ENCODE results near the gene BCL7C. TPM values are rescaled to one million over a fixed set of nuclear protein-coding genes. Genes with fewer than 3 reads are reported as not detected.
A peak's percentile ranks its signal among the peaks of the same experiment; 100 is the strongest.
"Not testable (repeated sequence)": the region's sequence is repeated elsewhere in the genome, so short reads cannot be mapped to it uniquely, and the experiment has no call there.

BCL7C gene
- total RNA-seq: 10 to 100 TPM; 49.6 to 57.4 TPM
- polyA plus RNA-seq (ENCODE audit: insufficient read depth, low read depth, low replicate concordance): 40.2 TPM
- long read RNA-seq, donor 1, transcript BCL7C-201 (6 exons, 1,740 nt): major isoform, 39 of 40 reads
- long read RNA-seq, donor 1, partial matches to known transcripts: 0 of 40 reads
- long read RNA-seq, donor 1, other reads (novel, unspliced or antisense): 0 of 40 reads
- long read RNA-seq, donor 2, transcript BCL7C-201 (6 exons, 1,740 nt): major isoform, 10 of 36 reads
- long read RNA-seq, donor 2, partial matches to known transcripts: 24 of 36 reads
- long read RNA-seq, donor 2, other reads (novel, unspliced or antisense): 0 of 36 reads

DNA sequence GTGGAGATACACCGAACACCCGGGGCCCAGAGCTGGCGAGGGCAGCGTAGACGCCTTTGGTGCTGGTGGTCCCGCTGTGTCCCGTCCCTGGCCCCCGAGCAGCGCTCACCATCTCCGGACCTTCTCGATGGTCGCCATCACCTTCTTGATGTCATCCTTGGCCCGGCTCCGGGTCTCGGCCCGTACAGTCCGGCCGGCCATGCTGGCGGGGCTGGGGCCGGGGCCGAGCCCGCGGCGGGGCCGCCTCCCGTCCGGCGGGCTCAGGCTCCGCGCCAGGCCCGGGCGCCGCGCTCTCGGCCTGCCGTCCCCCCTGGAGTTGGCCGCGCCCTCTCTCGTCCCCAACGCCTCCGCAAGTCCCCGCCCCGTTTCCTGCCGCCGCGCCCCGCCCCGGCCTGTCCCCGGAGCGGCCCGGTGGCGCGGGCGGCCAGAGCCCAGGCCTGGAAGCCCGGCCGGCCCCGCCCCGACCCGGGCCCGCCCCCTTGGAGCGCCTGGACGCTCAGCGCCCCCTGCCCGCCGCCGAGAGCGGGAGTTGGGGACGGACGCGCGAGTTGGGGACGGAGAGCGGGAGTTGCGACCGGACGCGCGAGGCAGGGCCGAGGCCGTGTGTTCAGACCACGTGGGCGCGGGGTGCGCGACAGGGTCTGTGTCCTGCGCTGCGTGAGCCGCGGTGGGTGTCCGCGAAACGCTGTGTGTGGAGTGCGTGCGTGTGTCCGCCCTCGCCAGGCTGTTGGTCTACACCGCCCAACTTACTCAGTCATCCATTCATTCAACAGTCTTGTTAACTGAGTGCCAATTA lies at the start of gene BCL7C:
BCL7C (minus strand) TSS at position 334 of the 796 bp plus-strand sequence; CDS start at position 201, 133 bp downstream.
- Histone ChIP-seq H3K36me3 (ENCODE audit: low read depth, missing control alignments) (no peaks in the 10 kb centered on the region), H3K4me1 (peaks cover 31% of the 10 kb centered on the region), H3K4me3 (peak within 1 kb of the TSS; percentile 71 to 74), H3K27ac (peak within 1 kb of the TSS; percentile 72 to 89), H3K9me3 (no peaks in the 10 kb centered on the region), H3K27me3 (no peaks in the 10 kb centered on the region)
- TF ChIP-seq POLR2A (IDR thresholded peaks at IDR 0.05): no peak
- TF ChIP-seq, protein P1, sequence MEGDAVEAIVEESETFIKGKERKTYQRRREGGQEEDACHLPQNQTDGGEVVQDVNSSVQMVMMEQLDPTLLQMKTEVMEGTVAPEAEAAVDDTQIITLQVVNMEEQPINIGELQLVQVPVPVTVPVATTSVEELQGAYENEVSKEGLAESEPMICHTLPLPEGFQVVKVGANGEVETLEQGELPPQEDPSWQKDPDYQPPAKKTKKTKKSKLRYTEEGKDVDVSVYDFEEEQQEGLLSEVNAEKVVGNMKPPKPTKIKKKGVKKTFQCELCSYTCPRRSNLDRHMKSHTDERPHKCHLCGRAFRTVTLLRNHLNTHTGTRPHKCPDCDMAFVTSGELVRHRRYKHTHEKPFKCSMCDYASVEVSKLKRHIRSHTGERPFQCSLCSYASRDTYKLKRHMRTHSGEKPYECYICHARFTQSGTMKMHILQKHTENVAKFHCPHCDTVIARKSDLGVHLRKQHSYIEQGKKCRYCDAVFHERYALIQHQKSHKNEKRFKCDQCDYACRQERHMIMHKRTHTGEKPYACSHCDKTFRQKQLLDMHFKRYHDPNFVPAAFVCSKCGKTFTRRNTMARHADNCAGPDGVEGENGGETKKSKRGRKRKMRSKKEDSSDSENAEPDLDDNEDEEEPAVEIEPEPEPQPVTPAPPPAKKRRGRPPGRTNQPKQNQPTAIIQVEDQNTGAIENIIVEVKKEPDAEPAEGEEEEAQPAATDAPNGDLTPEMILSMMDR (IDR thresholded peaks at IDR 0.05): peak; percentile 30 to 46 (median 38)
- DNase-seq: peak; percentile 91
- intact Hi-C loops (cut with DNase I; ENCODE audit: low total_unique reads): no loop called here
- WGBS, 2 donors: 0 to 1% methylated on average over 7 to 79 of the region's 97 CpGs

DNA sequence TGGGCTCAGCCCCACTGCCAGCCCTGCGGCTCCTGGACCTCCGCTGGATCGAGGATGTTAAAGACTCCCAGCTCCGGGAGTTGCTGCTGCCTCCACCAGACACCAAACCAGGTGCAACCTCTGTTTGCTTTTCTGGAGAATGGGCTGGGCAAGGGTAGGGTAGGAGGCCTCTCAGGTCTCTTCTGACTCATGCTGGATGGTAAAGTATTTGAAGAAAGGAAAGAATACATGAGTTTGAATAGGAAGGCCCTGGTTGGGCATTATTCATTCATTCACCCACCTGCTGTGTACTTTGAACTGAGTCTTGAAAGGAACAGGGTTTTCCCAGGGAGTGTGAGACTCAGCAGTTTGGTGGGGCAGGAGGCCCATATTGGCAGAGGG lies 48.5 kb upstream of the BCL7C start:
- Histone ChIP-seq H3K27me3 (no peaks in the 10 kb centered on the region), H3K4me1 (peaks cover 15% of the 10 kb centered on the region), H3K4me3 (no peak overlapping the region), H3K9me3 (no peaks in the 10 kb centered on the region), H3K27ac (no peak overlapping the region), H3K36me3 (ENCODE audit: low read depth, missing control alignments) (no peaks in the 10 kb centered on the region)
- 58 to 90% methylated on average over 2 to 4 of the region's 4 CpGs for WGBS, 2 donors
- TF ChIP-seq POLR2A (IDR thresholded peaks at IDR 0.05): no peak
- TF ChIP-seq, protein P1 (IDR thresholded peaks at IDR 0.05): no peak
- DNase-seq: no peak
- intact Hi-C loops (cut with DNase I; ENCODE audit: low total_unique reads): no loop called here

DNA sequence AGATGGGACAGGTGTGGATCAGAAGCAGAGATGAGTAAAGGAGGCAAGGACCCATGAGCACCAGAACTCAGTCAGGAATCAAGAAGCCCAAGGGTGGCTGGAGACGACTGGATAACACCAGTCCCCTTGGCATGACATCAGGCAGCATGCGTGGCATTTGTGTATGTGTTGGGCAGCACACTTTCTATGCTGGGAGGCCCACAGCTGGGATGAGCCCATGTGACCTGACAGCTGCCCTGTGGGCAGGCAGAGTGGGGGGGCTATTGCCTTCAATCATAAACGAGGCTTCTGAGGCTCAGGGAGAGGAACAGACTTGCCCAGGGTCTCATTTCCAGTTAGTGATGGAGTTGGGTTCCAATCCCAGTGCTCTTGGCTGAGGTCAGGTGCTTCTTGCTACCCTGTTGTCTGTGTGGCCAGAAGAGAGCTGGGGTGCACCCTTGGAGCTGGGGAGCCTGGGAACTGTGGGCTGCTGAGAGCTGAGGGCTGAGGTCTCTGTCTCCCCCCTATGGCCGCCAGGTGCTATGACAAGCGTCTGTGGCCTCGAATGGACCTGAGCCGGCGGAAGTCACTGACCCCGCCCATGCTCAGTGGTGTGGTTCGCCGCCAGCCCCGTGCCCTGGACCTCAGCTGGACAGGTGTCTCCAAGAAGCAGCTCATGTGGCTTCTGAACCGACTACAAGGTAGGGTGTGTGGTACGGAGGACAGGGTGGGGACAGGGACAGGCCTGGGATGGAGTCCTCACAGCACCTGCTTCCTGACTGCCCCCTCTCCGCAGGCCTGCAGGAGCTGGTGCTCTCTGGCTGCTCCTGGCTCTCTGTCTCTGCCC lies 47.9 kb upstream of the BCL7C start:
- H3K36me3 ChIP-seq (ENCODE audit: low read depth, missing control alignments): no peaks in the 10 kb centered on the region
- H3K4me3 ChIP-seq: no peak overlapping the region
- WGBS, 2 donors: 24 to 49% methylated on average over 3 to 13 of the region's 15 CpGs
- peaks cover 15% of the 10 kb centered on the region for H3K4me1 ChIP-seq
- H3K27me3 ChIP-seq: no peaks in the 10 kb centered on the region
- no peaks in the 10 kb centered on the region for H3K9me3 ChIP-seq
- intact Hi-C loops (cut with DNase I; ENCODE audit: low total_unique reads): no loop called here
- TF ChIP-seq, protein P1 (IDR thresholded peaks at IDR 0.05): peak; percentile 57 to 85 (median 72)
- TF ChIP-seq POLR2A (IDR thresholded peaks at IDR 0.05): no peak
- peak; percentile 81 for DNase-seq
- no peak overlapping the region for H3K27ac ChIP-seq

DNA sequence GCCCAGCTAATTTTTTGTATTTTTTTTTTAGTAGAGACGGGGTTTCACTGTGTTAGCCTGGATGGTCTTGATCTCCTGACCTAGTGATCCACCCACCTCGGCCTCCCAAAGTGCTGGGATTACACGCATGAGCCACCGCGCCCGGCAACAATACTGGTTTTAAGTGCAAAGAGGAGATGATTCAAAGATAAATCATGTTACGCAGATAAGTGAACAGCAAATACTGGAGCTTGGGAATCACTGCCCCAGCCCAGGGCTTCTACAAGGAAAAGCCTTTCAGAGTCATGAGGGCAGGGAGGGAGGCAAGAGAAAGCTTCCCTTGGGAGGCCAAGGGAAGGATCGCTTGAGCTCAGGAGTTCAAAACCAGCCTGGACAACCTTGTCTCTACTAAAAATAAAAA lies 45.7 kb upstream of the BCL7C start:
- WGBS, 2 donors: 87 to 88% methylated on average over 8 of the region's 8 CpGs

DNA sequence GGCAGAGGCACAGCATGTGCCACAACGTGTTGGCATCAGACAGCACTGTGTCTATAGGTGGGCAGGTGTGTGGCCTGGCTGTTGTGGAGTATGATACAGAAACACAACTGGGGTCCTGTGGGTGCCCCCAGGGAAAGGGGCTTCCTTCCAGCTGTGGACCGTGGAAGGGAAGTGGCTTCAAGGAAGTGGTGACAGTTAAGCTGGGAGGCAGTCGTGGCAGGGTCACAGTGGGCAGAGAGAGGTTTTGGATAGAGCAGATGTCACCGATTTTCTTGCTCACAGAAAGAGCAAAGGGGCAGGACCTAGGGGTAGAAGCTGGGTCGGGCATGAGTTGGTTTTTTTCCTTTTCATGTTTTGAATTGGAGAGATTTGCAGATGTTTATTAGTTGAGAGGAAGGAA lies 43.8 kb upstream of the BCL7C start:
- 59 to 62% methylated on average over 5 of the region's 5 CpGs for WGBS, 2 donors
- Histone ChIP-seq H3K4me1 (peaks cover 28% of the 10 kb centered on the region), H3K36me3 (ENCODE audit: low read depth, missing control alignments) (no peaks in the 10 kb centered on the region), H3K27ac (peak overlapping the region in 1 of 2 donors; percentile 14), H3K4me3 (no peak overlapping the region), H3K27me3 (no peaks in the 10 kb centered on the region), H3K9me3 (no peaks in the 10 kb centered on the region)
- intact Hi-C loops (cut with DNase I; ENCODE audit: low total_unique reads): no loop called here
- no peak for TF ChIP-seq POLR2A (IDR thresholded peaks at IDR 0.05)
- TF ChIP-seq, protein P1 (IDR thresholded peaks at IDR 0.05): no peak
- no peak for DNase-seq

More for the DNA sequence above, 45.7 kb upstream of the BCL7C start:
- H3K4me3 ChIP-seq; H3K27me3 ChIP-seq; H3K36me3 ChIP-seq (ENCODE audit: low read depth, missing control alignments); DNase-seq; intact Hi-C loops (cut with DNase I; ENCODE audit: low total_unique reads); H3K9me3 ChIP-seq; H3K27ac ChIP-seq: not testable (repeated sequence)
- peaks cover 20% of the 10 kb centered on the region for H3K4me1 ChIP-seq

Measured in testis (tissue), 5 donors.